Lung (tissue), 12 donors: Measurements from ENCODE around the gene FAM222A. TPM values are rescaled to one million over a fixed set of nuclear protein-coding genes. Genes with fewer than 3 reads are reported as not detected.

ENCODE experiments used
- ATAC-seq: fragments of 200-7000 bp; cut with Tn5 transposase; one replicate; pipeline ENCODE4 v1.9.1; 2020; ENCODE audit warnings: moderate number of reproducible peaks; ENCODE audit not compliant: insufficient read depth, low FRiP score
- DNase-seq, 3 donors: peaks; one replicate each; pipeline ENCODE4 v3.0.0-alpha.2; 2013 to 2017
- H3K27ac ChIP-seq, 2 donors: one replicate each; pipeline ENCODE4 v1.5.1; 2013; ENCODE audit warnings: mild to moderate bottlenecking in 2 of 2, moderate library complexity in 2 of 2, control low read depth in 1 of 2, inconsistent platforms in 1 of 2, low read depth in 1 of 2, low read length in 1 of 2
- H3K27me3 ChIP-seq, 3 donors: one replicate each; pipeline ENCODE4 v1.5.1; 2013; ENCODE audit warnings: low read length in 2 of 3; ENCODE audit not compliant: control insufficient read depth in 3 of 3, insufficient read depth in 3 of 3
- H3K36me3 ChIP-seq, 4 donors: one replicate each; pipeline ENCODE4 v1.5.1; 2013; ENCODE audit warnings: low read length in 4 of 4, mild to moderate bottlenecking in 1 of 4, moderate library complexity in 1 of 4; ENCODE audit not compliant: control insufficient read depth in 4 of 4, insufficient read depth in 4 of 4
- H3K4me1 ChIP-seq, 5 donors: one replicate each; pipeline ENCODE4 v1.5.1; 2013; ENCODE audit warnings: low read length in 5 of 5, mild to moderate bottlenecking in 2 of 5, moderate library complexity in 1 of 5; ENCODE audit not compliant: control insufficient read depth in 5 of 5, insufficient read depth in 5 of 5
- H3K4me3 ChIP-seq: one replicate; pipeline ENCODE4 v1.5.1; 2013; ENCODE audit warnings: mild to moderate bottlenecking, control low read depth, moderate library complexity
- H3K9ac ChIP-seq, 2 donors: one replicate each; pipeline ENCODE4 v1.5.1; 2013; ENCODE audit warnings: low read length in 2 of 2, control low read depth in 1 of 2; ENCODE audit not compliant: insufficient read depth in 1 of 2
- H3K9me3 ChIP-seq, 4 donors: one replicate each; pipeline ENCODE4 v1.5.1; 2013; ENCODE audit warnings: low read length in 3 of 4, mild to moderate bottlenecking in 1 of 4, moderate library complexity in 1 of 4; ENCODE audit not compliant: control insufficient read depth in 4 of 4, insufficient read depth in 3 of 4
- CTCF ChIP-seq: IDR thresholded peaks from 2 replicates; pipeline ENCODE4 v1.5.1; 2012; ENCODE audit warnings: mild to moderate bottlenecking; ENCODE audit errors: control extremely low read depth, extremely low read depth
- WGBS, 2 donors: extraction: QIAGEN DNeasy Blood & Tissue Kit; methylation state at CpG; one replicate each; pipeline ENCODE4 v1.1.7; 2013; 5-methylcytosine and 5-hydroxymethylcytosine counted together
- polyA plus RNA-seq, 2 donors: library from polyadenylated mRNA; stranded (reverse); fragments of 200-250 nt; gene quantifications; one replicate each; pipeline ENCODE4 v1.2.1, GENCODE V29; 2013
- total RNA-seq, 2 donors: library from RNA; depleted of rRNA in 1 of 2; stranded (reverse); fragments of >200 nt in 1 of 2; gene quantifications; one replicate each; pipeline ENCODE4 v1.2.1, GENCODE V29; 2014 to 2021
- donor health status: control.
- donor health status: control.
- donor health status: Bipolar disorder and iron deficiency.
- donor health status: healthy.
- donor health status: DM: yes; HTN: yes; CAD: no.

The FAM222A gene
- total and polyA plus RNA-seq, 4 donors: 0.28 to 2.6 (median 1.1) TPM

GRCh38 chr12:109679501-109680263 lies 33.9 kb upstream of the FAM222A start:
- no peaks in the 10 kb centered on the region for H3K9me3 ChIP-seq
- TF ChIP-seq CTCF: no peak
- ATAC-seq (no peak), DNase-seq (no peak)
- H3K4me1 ChIP-seq: peaks cover 0 to 4% (median 0%) of the 10 kb centered on the region in 5 donors
- H3K4me3 ChIP-seq: no peak overlapping the region
- H3K27ac ChIP-seq: no peak overlapping the region
- no peaks in the 10 kb centered on the region for H3K27me3 ChIP-seq
- no peaks in the 10 kb centered on the region for H3K36me3 ChIP-seq
- H3K9ac ChIP-seq: no peak overlapping the region
- WGBS, 2 donors: 43 to 52% methylated on average over 8 of the region's 8 CpGs

GRCh38 chr12:109680264-109681005 lies 33.2 kb upstream of the FAM222A start:
- Histone ChIP-seq H3K27ac (no peak overlapping the region), H3K27me3 (no peaks in the 10 kb centered on the region), H3K36me3 (no peaks in the 10 kb centered on the region), H3K4me3 (no peak overlapping the region), H3K9ac (no peak overlapping the region), H3K4me1 (peaks cover 0 to 4% (median 0%) of the 10 kb centered on the region in 5 donors), H3K9me3 (no peaks in the 10 kb centered on the region)
- 73 to 79% methylated on average over 4 of the region's 4 CpGs for WGBS, 2 donors
- TF ChIP-seq CTCF: no peak
- DNase-seq (no peak), ATAC-seq (no peak)

- WGBS, 2 donors: 76 to 84% methylated on average over 7 of the region's 7 CpGs
- Histone ChIP-seq H3K36me3 (no peaks in the 10 kb centered on the region), H3K4me1 (peaks cover 0 to 2% (median 0%) of the 10 kb centered on the region in 5 donors), H3K9me3 (no peaks in the 10 kb centered on the region), H3K4me3 (no peak overlapping the region), H3K27ac (no peak overlapping the region), H3K9ac (no peak overlapping the region), H3K27me3 (no peaks in the 10 kb centered on the region)
- DNase-seq: no peak
- no peak for TF ChIP-seq CTCF
- no peak for ATAC-seq
Measured at GRCh38 chr12:109681986-109682707, 31.5 kb upstream of the FAM222A start.
